ENCODE results near the gene JKAMP.

GRCh38 chr14:59435101-59435500 is 49.2 kb upstream of the JKAMP start:
- no peak for TF ChIP-seq CTCF (IDR thresholded peaks at IDR 0.05)
- no peak for TF ChIP-seq POLR2A (IDR thresholded peaks at IDR 0.05)
